GM18951 (cell line): ENCODE data around the gene FGFRL1.
"Not testable (repeated sequence)": the region's sequence is repeated elsewhere in the genome, so short reads cannot be mapped to it uniquely, and the experiment has no call there.

ENCODE experiments used
- POLR2A ChIP-seq: IDR thresholded peaks from 4 replicates; pipeline ENCODE4 v1.6.1; 2011; ENCODE audit warnings: mild to moderate bottlenecking; ENCODE audit not compliant: insufficient read length, insufficient read depth; ENCODE audit errors: extremely low read depth
- in situ Hi-C: fragments of 300-500 bp; cut with MboI; formaldehyde crosslinking; loops from one replicate; pipeline ENCODE4 v1.12.0; 2022; ENCODE audit warnings: low sequenced_read_pairs, mixed read lengths, inconsistent platforms; ENCODE audit not compliant: unreplicated experiment

FGFRL1 gene

GRCh38 chr4:992297-993110, 18.9 kb upstream of the FGFRL1 start:
- no peak for TF ChIP-seq POLR2A
- in situ Hi-C loops = no loop called here

DNA sequence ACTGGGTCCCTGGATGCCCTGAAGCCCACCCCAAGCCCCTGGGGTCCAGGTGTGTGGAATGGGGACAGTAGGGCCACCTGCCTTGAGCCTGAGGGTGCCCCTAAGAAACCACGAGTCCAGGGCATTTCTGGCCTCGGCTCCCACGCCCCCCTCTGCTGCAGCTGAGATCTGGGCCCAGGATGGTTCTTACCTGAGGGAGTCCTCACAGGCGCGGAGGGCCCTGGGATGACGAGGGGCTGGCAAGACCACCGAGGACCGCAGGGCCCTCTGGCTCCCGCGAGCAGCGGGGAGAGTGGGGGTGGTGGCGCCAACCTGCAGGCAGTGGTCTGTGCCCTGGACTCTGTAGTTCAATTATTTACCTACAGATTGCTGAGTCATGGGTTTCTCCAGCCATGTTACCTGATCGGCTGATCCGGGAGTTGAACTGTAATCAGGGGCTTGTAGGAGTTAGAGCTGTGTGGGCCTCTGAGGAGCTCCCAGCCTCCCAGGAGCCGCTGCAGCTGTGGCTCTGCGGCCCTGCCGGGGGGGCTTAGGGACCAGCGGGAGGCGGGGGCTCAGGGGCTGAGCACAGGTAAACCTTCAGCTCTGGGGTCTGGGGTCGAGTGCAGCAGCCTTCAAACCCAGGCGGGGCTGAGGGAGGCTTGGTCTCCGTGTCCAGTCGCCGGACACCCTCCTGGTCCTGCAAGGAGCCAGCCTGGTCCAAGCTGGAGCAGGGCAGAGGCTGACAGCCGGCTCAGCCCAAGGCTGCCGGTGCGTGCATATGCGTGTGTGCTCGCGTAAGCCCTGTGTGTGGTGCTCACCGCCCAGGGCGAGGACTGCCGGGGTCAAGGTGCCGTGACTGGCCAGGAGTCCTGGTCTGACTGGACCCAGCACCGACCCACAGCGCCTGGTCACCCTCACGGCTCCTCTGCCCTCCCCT, 18.1 kb upstream of the FGFRL1 start, which contains the start of gene SLC26A1:
Gene SLC26A1, minus strand, starts transcription at position 294 of the 919 bp plus-strand sequence. CDS start 1,701 bp downstream, outside the sequence.
- TF ChIP-seq POLR2A = no peak
- in situ Hi-C loops = no loop called here

DNA sequence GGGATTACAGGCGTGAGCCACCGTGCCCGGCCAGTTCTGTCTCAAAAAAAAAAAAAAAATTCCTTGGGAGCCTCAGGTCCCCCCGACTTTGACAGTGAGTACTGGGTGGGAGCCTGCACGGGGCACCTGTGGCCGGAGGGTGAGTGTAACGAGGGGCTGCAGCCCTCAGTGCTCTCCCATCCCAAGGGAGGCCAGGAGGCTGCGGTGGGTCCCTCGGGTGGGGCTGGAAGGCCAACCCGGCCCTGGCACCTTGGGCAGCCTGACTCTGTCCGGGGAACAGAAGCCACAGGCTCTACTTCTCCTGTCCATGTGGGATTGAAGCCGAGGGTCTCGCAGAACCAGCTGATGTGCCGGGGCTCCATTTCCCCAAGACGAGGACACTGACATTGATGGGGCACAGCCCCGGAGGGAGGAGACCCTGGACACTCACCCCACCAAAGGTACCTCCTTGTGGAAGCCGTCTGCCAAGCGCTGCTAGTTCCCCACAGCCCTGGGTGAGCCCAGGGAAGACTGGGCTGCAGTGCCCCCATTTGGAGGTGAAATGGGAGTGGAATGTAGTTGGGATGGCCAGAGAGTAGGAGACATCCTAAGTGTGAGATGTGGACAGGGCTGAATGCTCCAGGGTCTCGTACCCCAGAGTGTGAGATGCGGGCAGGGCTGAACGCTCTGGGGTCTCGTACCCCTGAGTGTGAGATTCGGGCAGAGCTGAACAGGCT, 16.0 kb upstream of the FGFRL1 start:
- TF ChIP-seq POLR2A = no peak
- in situ Hi-C loops = no loop called here

- TF ChIP-seq POLR2A = no peak
- in situ Hi-C loops = no loop called here
Measured at GRCh38 chr4:996030-996996, 15.1 kb upstream of the FGFRL1 start.

GRCh38 chr4:996997-997374, 14.4 kb upstream of the FGFRL1 start:
- TF ChIP-seq POLR2A = no peak
- in situ Hi-C loops = no loop called here

GRCh38 chr4:997375-998071, 13.9 kb upstream of the FGFRL1 start:
- no peak for TF ChIP-seq POLR2A
- in situ Hi-C loops = no loop called here

- TF ChIP-seq POLR2A = no peak
- in situ Hi-C loops = no loop called here
Measured at GRCh38 chr4:998096-998691, 13.2 kb upstream of the FGFRL1 start.

DNA sequence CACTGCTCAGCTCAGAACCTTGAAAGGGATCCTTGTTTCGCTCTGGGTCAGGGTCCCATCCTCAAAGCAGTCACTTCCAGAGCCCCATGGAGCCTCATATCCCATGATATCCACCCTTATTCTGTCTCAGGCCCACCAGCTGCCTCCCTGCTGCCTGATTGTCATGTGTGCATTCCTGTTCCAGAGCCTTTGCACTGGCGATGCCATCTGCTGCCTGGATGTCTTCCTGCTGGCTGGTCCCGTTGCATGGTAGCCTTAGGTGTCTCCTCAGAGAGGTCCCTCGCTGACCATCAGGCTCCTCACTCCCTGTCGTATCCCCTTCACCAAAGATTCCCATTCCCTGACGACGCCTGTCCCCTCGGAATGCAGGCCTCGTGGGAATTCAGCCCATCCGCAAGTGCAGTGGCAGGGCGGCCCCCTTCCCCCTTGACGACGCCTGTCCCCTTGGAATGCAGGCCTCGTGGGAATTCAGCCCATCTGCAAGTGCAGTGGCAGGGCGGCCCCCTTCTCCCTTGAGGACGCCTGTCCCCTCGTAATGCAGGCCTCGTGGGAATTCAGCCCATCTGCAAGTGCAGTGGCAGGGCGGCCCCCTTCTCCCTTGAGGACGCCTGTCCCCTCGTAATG, 12.1 kb upstream of the FGFRL1 start:
- in situ Hi-C loops = not testable (repeated sequence)

GRCh38 chr4:999882-1000425, 11.5 kb upstream of the FGFRL1 start:
- no peak for TF ChIP-seq POLR2A
- in situ Hi-C loops = no loop called here

DNA sequence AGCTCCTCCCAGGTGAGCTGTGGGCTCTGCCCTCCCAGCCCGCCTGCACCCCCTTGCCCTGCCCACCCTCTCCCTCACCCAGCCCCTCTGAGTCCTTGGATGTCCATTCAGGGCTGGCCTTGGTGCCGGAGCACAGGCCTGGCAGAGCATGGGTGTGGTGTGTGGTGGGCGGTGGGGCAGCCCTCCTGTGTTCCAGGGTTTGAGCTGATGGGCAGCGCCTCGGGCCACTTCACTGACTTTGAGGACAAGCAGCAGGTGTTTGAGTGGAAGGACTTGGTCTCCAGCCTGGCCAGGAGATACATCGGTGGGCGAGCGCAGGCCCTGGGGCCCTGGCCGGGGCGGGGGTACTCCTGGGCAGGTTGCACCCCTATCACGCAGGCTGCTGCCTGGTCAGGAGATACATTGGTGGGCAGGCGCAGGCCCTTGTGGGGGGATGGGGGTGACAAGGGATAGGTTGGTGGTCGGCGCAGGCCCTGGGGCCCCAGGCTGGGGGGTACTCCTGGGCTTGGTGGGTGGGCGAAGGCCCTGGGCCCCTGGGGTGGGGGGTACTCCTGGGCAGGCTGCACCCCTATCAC, 10.7 kb upstream of the FGFRL1 start:
- TF ChIP-seq POLR2A = no peak
- in situ Hi-C loops = no loop called here
